Activated T-cell treated with anti-CD3 and anti-CD28 coated beads, Interleukin-2, amount 50 U/mL, for 4 hours (primary cell): Measurements from ENCODE around the gene FAM222A. TPM values are rescaled to one million over a fixed set of nuclear protein-coding genes. Genes with fewer than 3 reads are reported as not detected.
"Not testable (repeated sequence)": the region's sequence is repeated elsewhere in the genome, so short reads cannot be mapped to it uniquely, and the experiment has no call there.

Source experiments
- ATAC-seq, 2 donors: fragments of 200-7000 bp; cut with Tn5 transposase; one replicate each; pipeline ENCODE4 v1.10.0; 2021
- DNase-seq: peaks from one replicate; pipeline ENCODE4 v3.0.0-alpha.2; 2020
- H3K27me3 Mint-ChIP-seq: one replicate; pipeline ENCODE4 v1.8.0; 2021; ENCODE audit warnings: low read depth, mixed read lengths
- H3K36me3 Mint-ChIP-seq: one replicate; pipeline ENCODE4 v1.8.0; 2022; ENCODE audit warnings: mixed read lengths; ENCODE audit not compliant: insufficient read depth
- H3K4me1 Mint-ChIP-seq: one replicate; pipeline ENCODE4 v1.8.0; 2021; ENCODE audit warnings: low read depth, mixed read lengths
- H3K4me3 Mint-ChIP-seq: one replicate; pipeline ENCODE4 v1.8.0; 2021; ENCODE audit warnings: mild to moderate bottlenecking, moderate library complexity, mixed read lengths
- H3K9me3 Mint-ChIP-seq: one replicate; pipeline ENCODE4 v1.8.0; 2021; ENCODE audit warnings: mixed read lengths
- total RNA-seq, 3 donors: library from RNA; stranded (reverse); gene quantifications; one replicate each; pipeline ENCODE4 v1.2.1, GENCODE V29; 2021

Gene FAM222A
- total RNA-seq, 3 donors from 2014 or later, result 4.2 to 6.7 (median 4.8) TPM

- no peaks in the 10 kb centered on the region for H3K4me1 Mint-ChIP-seq
- DNase-seq (no peak), ATAC-seq (no peak)
- H3K9me3 Mint-ChIP-seq, result no peaks in the 10 kb centered on the region
- H3K27me3 Mint-ChIP-seq, result peaks cover 16% of the 10 kb centered on the region
- no peaks in the 10 kb centered on the region for H3K36me3 Mint-ChIP-seq
- no peak overlapping the region for H3K4me3 Mint-ChIP-seq
Measured at GRCh38 chr12:109683316-109683715, 30.3 kb upstream of the FAM222A start.

GRCh38 chr12:109685574-109686447 is 27.8 kb upstream of the FAM222A start:
- Mint-ChIP-seq H3K36me3 (no peaks in the 10 kb centered on the region), H3K4me1 (no peaks in the 10 kb centered on the region), H3K27me3 (peaks cover 16% of the 10 kb centered on the region), H3K9me3 (no peaks in the 10 kb centered on the region), H3K4me3 (no peak overlapping the region)
- DNase-seq (no peak), ATAC-seq (no peak)

DNA sequence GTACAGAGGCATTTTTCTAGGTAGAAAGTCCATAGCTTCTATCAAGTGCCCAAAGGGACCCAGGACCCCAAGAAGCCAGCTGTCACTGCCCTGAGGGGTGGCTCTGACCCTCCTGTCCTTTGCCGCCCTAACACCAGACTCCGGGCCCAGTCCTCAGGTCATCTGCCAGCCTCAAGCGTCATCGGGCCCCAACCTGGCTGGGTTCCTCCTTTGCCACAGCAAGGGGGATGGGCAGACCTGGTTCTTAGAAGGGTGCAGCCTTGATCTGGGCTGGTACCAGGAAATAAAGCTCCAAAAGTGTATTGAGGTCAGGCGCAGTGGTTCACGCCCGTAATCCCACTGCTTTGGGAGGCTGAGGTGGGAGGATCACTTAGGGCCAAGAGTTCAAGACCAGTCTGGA is 27.1 kb upstream of the FAM222A start:
- Mint-ChIP-seq H3K4me1 (no peaks in the 10 kb centered on the region), H3K27me3 (peaks cover 16% of the 10 kb centered on the region), H3K36me3 (no peaks in the 10 kb centered on the region), H3K4me3 (no peak overlapping the region), H3K9me3 (no peaks in the 10 kb centered on the region)
- DNase-seq (no peak), ATAC-seq (no peak)

DNA sequence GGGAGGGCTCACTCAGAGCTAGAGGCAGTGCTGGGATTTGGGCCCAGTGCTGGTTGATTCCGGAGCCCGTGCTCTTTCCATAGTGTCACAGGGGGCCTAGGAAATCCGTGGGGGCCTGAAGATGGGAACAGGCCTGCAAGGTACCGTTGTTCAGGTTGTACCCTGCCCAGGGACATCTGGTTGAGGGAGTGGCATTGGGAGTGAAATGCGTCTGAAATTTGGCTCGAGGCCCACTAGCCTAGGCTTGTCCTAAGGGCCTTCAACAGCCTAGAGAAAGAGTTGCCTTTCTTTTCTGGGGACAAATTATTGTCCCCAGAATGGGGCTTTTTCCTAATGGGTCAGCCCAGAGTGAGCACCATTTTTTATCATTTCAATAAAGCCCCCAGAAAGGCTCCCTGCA is 26.4 kb upstream of the FAM222A start:
- no peak overlapping the region for H3K4me3 Mint-ChIP-seq
- peaks cover 16% of the 10 kb centered on the region for H3K27me3 Mint-ChIP-seq
- no peaks in the 10 kb centered on the region for H3K4me1 Mint-ChIP-seq
- DNase-seq, result no peak
- ATAC-seq, result no peak
- H3K36me3 Mint-ChIP-seq, result no peaks in the 10 kb centered on the region
- no peaks in the 10 kb centered on the region for H3K9me3 Mint-ChIP-seq

DNA sequence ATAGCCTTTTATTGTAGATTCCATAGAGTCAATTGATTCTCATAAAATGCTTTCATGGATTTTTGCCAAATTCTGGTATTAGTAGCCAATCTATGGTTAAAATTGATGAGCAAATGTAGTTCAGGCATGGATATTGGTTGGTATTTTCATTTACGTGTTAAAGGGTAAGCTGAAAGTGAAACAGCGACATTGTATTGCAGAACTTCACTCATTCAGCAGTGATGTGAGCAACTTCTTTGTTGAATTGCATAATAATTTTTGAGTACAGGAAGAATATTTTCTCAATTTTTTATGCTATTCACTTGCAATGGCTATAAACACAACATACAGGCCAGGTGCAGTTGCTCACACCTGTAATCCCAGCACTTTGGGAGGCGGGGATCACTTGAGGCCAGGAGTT is 24.2 kb upstream of the FAM222A start:
- Mint-ChIP-seq H3K4me3 (no peak overlapping the region), H3K9me3 (no peaks in the 10 kb centered on the region), H3K36me3 (no peaks in the 10 kb centered on the region), H3K4me1 (no peaks in the 10 kb centered on the region), H3K27me3 (peaks cover 19% of the 10 kb centered on the region)
- DNase-seq (no peak), ATAC-seq (no peak)

GRCh38 chr12:109693160-109693559 is 20.5 kb upstream of the FAM222A start:
- H3K36me3 Mint-ChIP-seq, result no peaks in the 10 kb centered on the region
- no peak for ATAC-seq
- H3K27me3 Mint-ChIP-seq, result peaks cover 12% of the 10 kb centered on the region
- no peak for DNase-seq
- H3K4me1 Mint-ChIP-seq, result no peaks in the 10 kb centered on the region
- H3K9me3 Mint-ChIP-seq, result no peaks in the 10 kb centered on the region
- no peak overlapping the region for H3K4me3 Mint-ChIP-seq

DNA sequence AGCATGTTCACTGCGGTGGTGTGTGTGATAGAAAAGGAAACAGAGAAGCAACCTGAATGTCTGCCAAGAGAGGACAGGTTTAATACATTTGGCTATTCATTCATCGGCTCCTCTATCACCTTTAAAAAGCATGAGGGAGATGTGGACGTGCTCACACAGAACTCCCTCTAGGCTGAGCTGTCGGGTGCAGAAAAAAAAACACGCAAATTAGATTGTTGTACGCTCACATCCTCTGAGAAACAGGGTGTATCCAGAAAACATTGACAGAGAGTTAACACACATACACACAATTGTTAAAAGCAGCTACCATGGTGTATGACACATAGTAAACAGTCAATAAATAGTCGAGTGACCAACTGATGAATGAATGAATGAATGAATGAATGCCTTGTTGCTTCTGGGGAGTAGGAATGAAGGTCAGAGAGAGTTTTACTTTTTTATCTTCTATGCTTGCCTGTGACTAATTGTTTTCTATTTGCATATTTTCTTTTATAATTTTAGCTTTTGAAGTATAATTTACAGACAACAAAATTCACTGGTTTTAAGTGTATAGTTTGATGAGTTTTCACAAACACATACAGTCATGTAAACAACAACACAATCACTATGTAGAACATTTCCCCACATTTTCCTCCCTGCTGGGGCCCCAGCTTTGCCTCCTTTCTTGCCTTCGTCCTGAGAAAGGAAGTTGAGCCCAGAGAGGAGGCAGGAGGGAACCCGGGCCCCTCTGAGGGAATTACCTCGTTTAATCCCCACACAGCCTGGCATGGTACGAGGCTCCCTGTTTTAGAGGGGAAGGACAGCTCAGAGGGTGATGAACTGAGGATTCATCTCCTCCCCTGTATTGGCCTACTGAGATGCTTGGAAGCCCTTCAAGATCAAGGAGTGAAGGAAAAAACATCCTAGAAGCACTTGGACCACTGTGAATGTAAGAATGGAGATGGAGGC is 19.7 kb upstream of the FAM222A start:
- no peaks in the 10 kb centered on the region for H3K9me3 Mint-ChIP-seq
- ATAC-seq, result no peak
- no peak for DNase-seq
- no peak overlapping the region for H3K4me3 Mint-ChIP-seq
- peaks cover 12% of the 10 kb centered on the region for H3K27me3 Mint-ChIP-seq
- H3K36me3 Mint-ChIP-seq, result no peaks in the 10 kb centered on the region
- H3K4me1 Mint-ChIP-seq, result no peaks in the 10 kb centered on the region

- not testable (repeated sequence) for H3K4me1 Mint-ChIP-seq, H3K36me3 Mint-ChIP-seq, H3K4me3 Mint-ChIP-seq, H3K9me3 Mint-ChIP-seq, DNase-seq, ATAC-seq
- H3K27me3 Mint-ChIP-seq, result peaks cover 12% of the 10 kb centered on the region
Measured at GRCh38 chr12:109694629-109695028, 19.0 kb upstream of the FAM222A start.

DNA sequence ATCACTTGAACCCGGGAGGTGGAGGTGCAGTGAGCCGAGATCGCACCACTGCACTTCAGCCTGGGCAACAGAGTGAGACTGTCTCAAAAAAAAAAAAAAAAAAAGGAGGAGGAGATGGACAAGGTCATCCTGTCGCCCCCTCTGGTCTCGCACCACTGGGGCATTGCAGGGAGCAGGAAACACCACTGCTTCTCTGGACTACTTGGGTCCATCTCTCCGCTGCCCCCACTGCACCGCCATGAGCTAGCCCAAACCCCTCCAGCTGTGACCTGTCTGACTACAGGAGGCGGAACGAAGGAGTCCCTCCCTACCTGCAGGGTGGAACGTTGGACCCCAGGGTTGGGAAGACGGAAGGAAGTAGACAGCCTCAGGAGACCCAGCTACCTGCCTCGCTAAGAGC is 18.2 kb upstream of the FAM222A start:
- Mint-ChIP-seq H3K4me3 (no peak overlapping the region), H3K4me1 (no peaks in the 10 kb centered on the region), H3K27me3 (peaks cover 12% of the 10 kb centered on the region), H3K36me3 (no peaks in the 10 kb centered on the region), H3K9me3 (no peaks in the 10 kb centered on the region)
- ATAC-seq, result no peak
- no peak for DNase-seq

- Mint-ChIP-seq H3K4me1 (no peaks in the 10 kb centered on the region), H3K36me3 (no peaks in the 10 kb centered on the region), H3K9me3 (no peaks in the 10 kb centered on the region), H3K27me3 (peaks cover 12% of the 10 kb centered on the region), H3K4me3 (no peak overlapping the region)
- no peak for DNase-seq
- no peak for ATAC-seq
Measured at GRCh38 chr12:109695961-109696461, 17.6 kb upstream of the FAM222A start.

DNA sequence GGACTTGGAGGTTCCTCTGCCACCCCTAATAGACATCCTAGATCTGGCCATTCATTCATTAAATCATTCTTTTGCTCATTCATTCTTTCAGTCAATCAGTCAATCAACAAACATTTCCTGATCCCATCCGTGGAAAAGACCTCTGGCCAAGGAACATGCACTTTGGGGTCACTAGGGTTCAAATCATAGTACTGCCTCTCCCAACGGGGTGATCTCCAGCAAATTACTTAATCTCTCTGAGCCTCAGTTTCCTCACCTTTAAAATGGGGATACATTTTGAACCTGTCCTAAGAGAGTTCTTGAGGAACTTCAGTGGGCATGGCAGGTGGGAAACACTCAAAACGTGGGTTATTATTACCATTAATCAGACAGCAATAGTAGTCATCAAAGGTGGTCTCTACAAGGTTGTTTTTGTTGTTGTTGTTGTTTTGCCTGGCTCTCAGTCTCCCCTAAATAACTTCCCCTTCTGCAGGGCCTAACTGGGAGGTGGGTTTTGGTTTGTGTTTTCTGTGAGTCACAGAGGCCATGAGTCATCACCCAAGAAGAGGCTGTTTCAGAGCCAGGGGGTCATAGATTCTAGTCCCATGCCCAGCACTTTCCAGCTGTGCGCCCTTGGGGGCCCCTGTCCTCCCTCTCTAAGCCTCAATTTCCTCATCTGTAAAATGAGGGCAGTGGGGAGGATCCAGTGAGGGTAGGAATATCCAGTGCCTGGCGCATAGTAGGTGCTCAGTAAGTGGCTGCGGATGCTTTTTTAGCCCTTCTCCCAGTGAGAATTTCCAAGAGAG is 16.9 kb upstream of the FAM222A start:
- H3K9me3 Mint-ChIP-seq, result no peaks in the 10 kb centered on the region

DNA sequence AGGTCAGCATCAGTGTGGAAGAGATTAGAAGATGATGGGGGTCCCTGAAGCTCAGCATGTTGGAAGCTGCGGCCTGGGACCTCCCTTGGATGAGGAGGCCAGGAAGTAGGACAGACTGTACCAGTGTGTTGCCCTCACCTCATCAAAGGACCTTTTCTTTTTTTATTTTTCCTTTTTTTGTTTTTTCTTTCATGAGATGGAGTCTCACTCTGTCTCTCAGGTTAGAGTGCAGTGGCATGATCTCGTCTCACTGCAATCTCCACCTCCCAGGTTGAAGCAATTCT is 16.4 kb upstream of the FAM222A start:
- Mint-ChIP-seq H3K9me3 (no peaks in the 10 kb centered on the region), H3K27me3 (peaks cover 7% of the 10 kb centered on the region), H3K4me3 (no peak overlapping the region), H3K4me1 (no peaks in the 10 kb centered on the region), H3K36me3 (no peaks in the 10 kb centered on the region)
- ATAC-seq (no peak), DNase-seq (no peak)

More for the DNA sequence above, 16.9 kb upstream of the FAM222A start:
- no peaks in the 10 kb centered on the region for H3K4me1 Mint-ChIP-seq
- H3K36me3 Mint-ChIP-seq, result no peaks in the 10 kb centered on the region
- DNase-seq (no peak), ATAC-seq (peak in 1 of 2 donors; percentile 46)
- H3K4me3 Mint-ChIP-seq, result no peak overlapping the region
- peaks cover 9% of the 10 kb centered on the region for H3K27me3 Mint-ChIP-seq

DNA sequence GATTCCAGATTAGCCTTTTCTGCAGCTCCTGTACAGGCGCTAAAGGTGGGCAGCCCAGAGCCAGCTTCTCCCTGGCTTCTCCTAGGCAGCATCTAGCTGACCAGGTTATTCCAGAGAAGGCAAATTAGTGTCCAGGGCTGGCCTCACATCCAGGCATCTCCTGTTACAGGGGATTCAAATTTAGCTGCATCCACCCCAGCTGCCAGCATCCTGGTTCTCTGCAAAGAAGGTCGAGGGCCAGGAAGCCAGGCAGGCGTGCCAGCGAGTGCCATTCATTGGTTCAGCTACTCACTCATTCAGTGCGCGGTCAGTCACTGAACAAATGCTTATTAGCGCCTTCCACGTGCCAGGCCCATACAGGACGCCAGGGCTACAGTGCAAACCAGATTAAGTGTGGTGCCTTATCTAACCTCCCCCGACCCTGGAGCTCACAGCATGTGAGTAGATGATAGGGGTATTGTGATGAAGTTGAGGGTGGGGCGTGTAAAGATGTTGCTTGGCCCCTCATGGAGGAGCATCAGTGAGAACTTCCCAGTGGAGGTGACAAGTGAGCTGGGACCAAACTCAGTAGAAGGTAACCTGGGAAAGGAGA is 15.7 kb upstream of the FAM222A start:
- no peak for DNase-seq
- H3K9me3 Mint-ChIP-seq, result no peaks in the 10 kb centered on the region
- no peaks in the 10 kb centered on the region for H3K4me1 Mint-ChIP-seq
- H3K27me3 Mint-ChIP-seq, result peaks cover 3% of the 10 kb centered on the region
- ATAC-seq, result no peak
- no peak overlapping the region for H3K4me3 Mint-ChIP-seq
- no peaks in the 10 kb centered on the region for H3K36me3 Mint-ChIP-seq

GRCh38 chr12:109698820-109699219 is 14.8 kb upstream of the FAM222A start:
- Mint-ChIP-seq H3K4me1 (no peaks in the 10 kb centered on the region), H3K9me3 (no peaks in the 10 kb centered on the region), H3K36me3 (no peaks in the 10 kb centered on the region), H3K27me3 (peaks cover 3% of the 10 kb centered on the region), H3K4me3 (no peak overlapping the region)
- ATAC-seq, result no peak
- no peak for DNase-seq
